ENCODE results near the gene NDEL1.

DNA sequence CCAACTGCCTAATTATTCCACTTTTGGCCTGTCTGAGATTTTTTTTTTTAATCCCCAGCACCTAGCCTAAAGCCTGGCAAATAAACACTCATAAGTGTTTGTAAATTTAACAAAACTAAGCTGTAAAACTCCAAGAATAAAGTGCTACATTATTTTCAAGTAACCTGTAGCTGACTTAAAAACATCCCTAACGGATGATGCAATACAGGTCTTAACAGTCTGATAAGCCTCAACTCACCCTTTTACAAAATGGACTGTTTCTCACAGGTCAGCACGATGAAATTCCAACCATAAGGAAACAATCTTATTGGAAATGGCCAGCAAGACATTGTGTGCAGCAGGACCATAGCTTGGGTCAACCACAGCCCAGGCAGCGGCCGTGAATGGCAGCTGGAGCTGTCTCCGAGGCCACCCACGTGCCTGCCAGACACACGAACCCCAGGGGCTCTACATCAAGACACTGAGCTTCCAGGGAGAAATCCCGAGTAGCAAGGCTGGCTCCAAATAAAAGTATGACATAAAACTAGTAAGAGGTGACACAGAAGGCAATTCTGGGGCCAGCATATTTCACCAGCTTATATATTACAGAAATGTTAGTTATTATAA is 58.9 kb downstream of the NDEL1 start:
- TF ChIP-seq CTCF (IDR thresholded peaks at IDR 0.05; ENCODE audit: extremely low read depth in 1 of 2, insufficient read depth in 1 of 2, low read depth in 1 of 2, low read length in 2 of 2): no peak
- no peak for TF ChIP-seq POLR2A (IDR thresholded peaks at IDR 0.05; ENCODE audit: low read depth, low read length)
- TF ChIP-seq EZH2 (IDR thresholded peaks at IDR 0.05; ENCODE audit: borderline replicate concordance, low read depth, low read length, severe bottlenecking): no peak
- TF ChIP-seq POLR2AphosphoS5 (IDR thresholded peaks at IDR 0.05; ENCODE audit: insufficient read depth, low read depth, low read length): no peak
- no peak for TF ChIP-seq FOS (IDR thresholded peaks at IDR 0.05; ENCODE audit: borderline replicate concordance, insufficient read depth, low read length)
- no peak for TF ChIP-seq MYC (IDR thresholded peaks at IDR 0.05; ENCODE audit: low read depth, low read length)
- no peak for TF ChIP-seq MAX (IDR thresholded peaks at IDR 0.05; ENCODE audit: insufficient read depth, insufficient read length)
- no peak for TF ChIP-seq JUN (IDR thresholded peaks at IDR 0.05; ENCODE audit: borderline replicate concordance, insufficient read depth, insufficient read length, low read depth)
- TF ChIP-seq GATA2 (IDR thresholded peaks at IDR 0.05; ENCODE audit: insufficient read depth, insufficient read length, low read depth, low read length): no peak
